Measurements from ENCODE around the gene IL22RA2. TPM values are rescaled to one million over a fixed set of nuclear protein-coding genes. Genes with fewer than 3 reads are reported as not detected.

The IL22RA2 gene
- total RNA-seq (2021) (not detected in 3 replicates), Bru-seq, nascent RNA (not detected)
- long read RNA-seq, experiment 1, result 0 reads
- long read RNA-seq, experiment 2, result 0 reads
- long read RNA-seq, experiment 3, result 0 reads

GRCh38 chr6:137173501-137173900, at the start of gene IL22RA2:
Gene IL22RA2, minus strand, starts transcription at chr6:137173644. Its CDS starts 11,895 bp downstream, at chr6:137161749.
- ATAC-seq, result no peak
- ChIA-PET CTCF (no interaction called here), POLR2A (no interaction called here)
- Mint-ChIP-seq H3K27me3 (ENCODE audit: low read depth) (peaks cover 14% of the 10 kb centered on the region), H3K4me3 (no peak within 1 kb of the TSS), H3K36me3 (peaks cover 47% of the 10 kb centered on the region), H3K27ac (no peak within 1 kb of the TSS), H3K4me1 (peaks cover 28% of the 10 kb centered on the region), H3K9me3 (peaks cover 73% of the 10 kb centered on the region)
- no peak for DNase-seq (ENCODE audit: low spot score)
- TF ChIP-seq NR1H2 (CRISPR knock-in tag; IDR thresholded peaks at IDR 0.05), result no peak

- Mint-ChIP-seq H3K36me3 (no peaks in the 10 kb centered on the region), H3K9me3 (peaks cover 4% of the 10 kb centered on the region; the same call in 1 of the 2 replicates), H3K27me3 (ENCODE audit: low read depth) (no peaks in the 10 kb centered on the region), H3K4me3 (no peak overlapping the region), H3K27ac (no peak overlapping the region), H3K4me1 (peaks cover 21% of the 10 kb centered on the region)
- ChIA-PET POLR2A (interaction anchor here (0.6 kb wide), 1 partner anchor 1011 kb away, joined by 3 read pairs; no protein-coding TSS in a partner anchor), CTCF (no interaction called here)
- TF ChIP-seq ZNF423 (CRISPR knock-in tag; IDR thresholded peaks at IDR 0.05) (no peak), ZNF138 (CRISPR knock-in tag; conservative IDR thresholded peaks at IDR 0.05) (no peak), SOX15 (CRISPR knock-in tag; IDR thresholded peaks at IDR 0.05) (no peak), CTCF (IDR thresholded peaks at IDR 0.05) (no peak), AR (CRISPR knock-in tag; IDR thresholded peaks at IDR 0.05) (no peak)
- no peak for DNase-seq (ENCODE audit: low spot score)
- no peak for ATAC-seq
Observed at GRCh38 chr6:137222381-137222780, 48.9 kb upstream of the IL22RA2 start.

- Mint-ChIP-seq H3K9me3 (no peaks in the 10 kb centered on the region; the same call in 1 of the 2 replicates), H3K36me3 (no peaks in the 10 kb centered on the region), H3K4me3 (peak overlapping the region; percentile 95), H3K4me1 (peaks cover 23% of the 10 kb centered on the region), H3K27me3 (ENCODE audit: low read depth) (no peaks in the 10 kb centered on the region), H3K27ac (peak overlapping the region; percentile 57)
- DNase-seq (ENCODE audit: low spot score), result no peak
- ChIA-PET CTCF (interaction anchor here (0.8 kb wide), 1 partner anchor 95 kb away, joined by 3 read pairs; no protein-coding TSS in a partner anchor), POLR2A (no interaction called here)
- peak; percentile 5 for ATAC-seq
- TF ChIP-seq CTCF (IDR thresholded peaks at IDR 0.05) (no peak), ETV6 (CRISPR knock-in tag; IDR thresholded peaks at IDR 0.05) (no peak), ZNF138 (CRISPR knock-in tag; conservative IDR thresholded peaks at IDR 0.05) (no peak), PRDM15 (CRISPR knock-in tag; IDR thresholded peaks at IDR 0.05) (no peak), ZNF396 (CRISPR knock-in tag; IDR thresholded peaks at IDR 0.05; ENCODE audit: borderline replicate concordance) (no peak), STAT6 (CRISPR knock-in tag; conservative IDR thresholded peaks at IDR 0.05; ENCODE audit: low read depth) (no peak), GABPB1 (CRISPR knock-in tag; IDR thresholded peaks at IDR 0.05) (no peak; the same call in 1 of the 2 replicates), USF1 (CRISPR knock-in tag; IDR thresholded peaks at IDR 0.05) (no peak), ESRRA (CRISPR knock-in tag; IDR thresholded peaks at IDR 0.05; ENCODE audit: borderline replicate concordance) (no peak), ELF4 (CRISPR knock-in tag; IDR thresholded peaks at IDR 0.05; ENCODE audit: low read depth) (no peak), MLX (CRISPR knock-in tag; IDR thresholded peaks at IDR 0.05) (no peak)
Observed at GRCh38 chr6:137219664-137220252, 46.3 kb upstream of the IL22RA2 start.

Measured in WTC11 (cell line).